GM18511 (cell line): ENCODE data around the gene DPF3.
A peak's percentile ranks its signal among the peaks of the same experiment; 100 is the strongest.

Experiments used
- ATAC-seq: cut with Tn5 transposase; IDR thresholded peaks from one replicate; pipeline ENCODE4 v1.9.1; 2021; ENCODE audit warnings: mild to moderate bottlenecking, moderate library complexity; ENCODE audit not compliant: unreplicated experiment

The DPF3 gene

DNA sequence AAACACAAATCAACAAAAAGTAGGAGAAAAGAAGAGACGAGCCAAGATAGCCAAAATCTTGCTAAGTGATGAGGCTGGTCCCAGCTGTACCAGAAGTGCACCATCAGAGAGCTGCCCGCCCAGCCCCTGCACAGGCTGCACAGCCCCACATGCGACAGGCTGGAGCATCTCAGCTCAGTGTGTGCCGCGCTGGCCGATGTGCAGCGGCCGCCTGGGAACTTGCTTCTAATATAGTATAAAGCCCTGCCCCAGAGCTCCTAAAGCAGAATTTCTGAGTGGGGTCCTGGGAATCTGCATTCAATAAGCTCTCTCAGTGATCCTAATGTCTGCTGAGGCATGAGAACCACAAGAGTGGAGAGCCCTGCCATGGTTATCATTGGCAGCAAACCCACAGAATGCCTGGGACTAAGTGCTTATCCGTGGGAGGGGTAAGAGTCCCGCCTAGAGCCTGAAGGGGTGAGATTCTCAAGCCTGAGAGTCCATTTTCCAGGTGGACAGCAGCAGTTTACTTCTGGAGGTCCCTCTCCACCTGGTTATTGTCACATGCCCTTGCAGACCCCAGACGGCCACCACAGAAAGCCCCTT, 171.6 kb downstream of the DPF3 start:
- no peak for ATAC-seq

DNA sequence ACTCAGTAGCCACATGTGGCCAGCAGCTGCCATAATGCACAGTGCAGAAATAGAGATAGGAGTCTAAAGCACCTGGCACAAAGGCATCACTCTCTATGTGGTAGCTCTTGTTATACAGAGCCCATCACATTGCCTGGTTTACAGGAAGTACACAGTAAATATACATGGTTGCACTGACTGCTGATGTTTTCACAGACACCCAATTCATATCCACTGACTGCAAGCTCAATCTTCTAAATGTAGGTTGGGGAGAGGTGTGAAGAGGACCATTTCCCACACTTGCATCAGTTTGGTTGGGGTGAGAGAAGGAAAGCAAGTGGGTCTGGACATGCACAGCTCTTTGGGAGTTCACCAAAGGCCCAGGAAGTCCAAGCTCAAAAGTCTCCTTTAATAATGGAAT, 172.8 kb downstream of the DPF3 start:
- no peak for ATAC-seq

DNA sequence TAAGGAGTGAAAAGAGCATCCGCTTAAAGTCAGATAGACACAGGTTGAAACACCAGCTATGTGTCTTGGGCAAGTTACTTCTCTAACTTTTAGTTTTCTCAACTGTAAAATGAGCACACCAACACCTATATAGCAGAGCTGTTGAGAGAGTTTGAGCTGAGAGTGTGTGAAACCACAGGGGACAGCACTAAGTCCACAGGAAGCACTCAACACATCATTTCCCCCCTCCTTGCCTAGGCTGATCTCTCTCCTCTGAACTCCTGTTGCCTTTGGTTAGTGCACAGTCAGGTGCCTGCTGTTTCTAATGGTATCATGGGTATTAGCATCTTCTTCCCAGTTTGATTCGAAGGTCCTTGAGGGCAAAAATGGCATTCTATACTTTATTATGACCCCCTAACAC, 176.7 kb downstream of the DPF3 start:
- ATAC-seq: no peak

DNA sequence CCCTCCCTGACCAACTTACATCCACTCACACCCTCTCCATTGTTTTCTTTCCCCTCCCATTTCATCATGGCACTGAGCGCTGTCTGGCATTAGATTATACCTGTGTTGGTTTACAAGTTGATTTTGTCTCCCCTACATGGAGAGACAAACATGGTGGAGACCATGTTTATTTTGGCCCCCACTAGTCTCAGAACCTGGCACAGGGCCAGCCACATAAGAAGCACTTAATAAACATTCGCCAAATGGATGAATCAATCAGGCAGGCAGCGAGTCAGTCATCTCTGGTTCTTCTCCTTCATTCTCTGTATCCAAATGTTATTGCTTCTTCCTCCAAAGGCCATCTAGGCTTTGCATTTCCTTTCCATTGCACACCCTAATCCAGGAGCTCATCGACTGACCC, 177.4 kb downstream of the DPF3 start:
- ATAC-seq: no peak

DNA sequence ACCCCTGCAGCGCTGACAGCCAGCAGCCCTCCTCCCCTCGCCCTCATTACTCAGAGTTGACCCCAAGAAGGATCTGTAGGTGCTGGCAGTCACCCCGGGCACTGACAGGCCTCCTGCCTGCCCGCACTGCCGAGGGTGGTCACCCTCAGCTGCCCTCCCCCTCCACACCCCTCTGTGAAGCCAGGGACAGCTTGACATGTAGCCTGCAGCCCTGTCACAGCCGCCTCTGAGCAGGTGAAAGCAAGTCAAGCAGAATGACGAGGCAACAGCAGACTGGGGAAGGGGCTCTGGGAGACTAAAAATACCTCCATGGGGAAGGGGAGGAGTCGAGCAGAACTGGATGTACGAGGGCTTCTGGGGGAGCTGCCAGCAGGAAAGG, 178.1 kb downstream of the DPF3 start:
- no peak for ATAC-seq

DNA sequence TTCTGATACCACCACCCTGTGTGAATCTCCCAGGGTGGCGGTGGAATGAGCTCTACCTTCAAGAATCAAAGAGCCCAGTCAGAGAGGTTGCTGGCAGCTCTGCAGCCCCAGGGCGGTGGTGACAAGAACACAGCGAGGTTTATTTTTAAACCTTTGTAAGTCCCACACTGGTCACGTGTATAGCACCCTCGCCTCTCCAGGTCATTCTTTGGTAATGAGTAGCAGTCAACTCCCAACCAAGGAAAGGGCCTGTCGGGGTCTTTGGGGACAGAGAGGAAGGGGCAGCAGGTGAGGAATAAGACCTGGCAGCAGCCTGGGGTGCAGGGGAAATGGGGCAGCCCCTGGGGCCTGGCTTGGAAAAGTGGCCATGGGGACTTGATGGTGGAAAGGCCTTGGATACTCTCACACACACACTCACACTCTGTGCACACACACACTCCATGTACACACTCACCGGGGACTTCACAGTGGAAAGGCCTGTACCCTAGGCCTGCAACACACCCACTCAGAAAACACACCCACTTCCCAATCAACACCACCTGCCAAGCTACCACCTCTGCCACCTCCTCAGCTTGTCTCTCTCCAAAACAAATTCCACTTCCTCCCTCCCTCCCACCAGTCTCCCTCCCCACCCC, 178.6 kb downstream of the DPF3 start:
- no peak for ATAC-seq

DNA sequence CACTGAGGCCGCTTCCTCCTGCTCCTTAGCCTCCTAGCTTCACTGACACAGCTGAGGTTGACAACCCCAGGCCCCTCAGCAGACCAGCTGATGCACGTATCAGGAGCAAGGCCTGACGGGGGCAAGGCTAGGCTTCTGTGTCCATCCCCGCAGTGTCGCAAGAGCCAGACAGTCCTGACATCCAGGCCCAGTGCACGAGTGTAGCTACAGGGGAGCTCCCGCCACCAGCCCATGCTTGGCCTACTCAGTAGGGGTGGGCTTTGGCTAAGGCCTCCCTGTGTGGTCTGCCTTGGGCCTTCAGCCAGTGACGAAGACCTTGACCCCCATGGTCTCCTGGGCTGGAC, 179.1 kb downstream of the DPF3 start:
- no peak for ATAC-seq

DNA sequence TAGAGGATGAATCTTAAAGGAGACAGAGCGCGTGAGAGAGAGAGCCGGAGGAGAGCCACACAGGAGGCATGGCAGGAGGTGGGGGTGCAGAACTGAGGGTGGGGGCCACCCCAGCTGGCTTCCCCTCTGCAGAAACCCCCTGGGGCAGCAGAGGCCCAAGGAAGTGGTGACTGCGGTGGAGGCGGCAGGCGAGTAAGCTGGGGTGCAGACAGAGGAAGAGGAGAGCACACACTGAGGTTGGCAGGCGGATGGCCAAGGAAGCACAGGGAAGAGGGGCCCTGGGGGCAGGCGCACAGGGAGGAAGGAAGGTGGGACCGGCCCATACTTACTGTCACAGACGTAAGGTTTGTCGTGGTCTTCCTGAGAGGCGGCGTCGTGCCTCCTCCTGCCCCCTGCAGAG, 179.8 kb downstream of the DPF3 start:
- ATAC-seq: peak; percentile 69

DNA sequence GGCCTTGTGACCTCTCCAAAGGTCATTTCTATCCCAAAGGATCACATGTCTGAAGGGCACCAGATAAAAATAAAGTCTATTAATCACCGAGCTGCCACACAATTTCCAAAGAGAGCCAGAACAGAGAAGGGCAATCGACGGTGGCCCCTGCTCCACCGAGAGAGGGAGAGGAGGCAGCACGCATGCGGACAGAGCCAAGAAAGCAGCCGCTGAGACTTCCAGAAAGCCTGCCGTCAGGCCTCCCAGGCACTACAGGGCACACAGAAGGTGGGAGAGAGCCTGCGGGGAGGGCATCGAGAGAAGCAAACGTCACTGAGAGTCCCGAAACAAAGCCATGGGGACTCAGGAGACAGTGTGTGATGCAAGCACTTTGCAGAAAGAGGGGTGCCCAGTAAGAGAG, 182.0 kb downstream of the DPF3 start:
- no peak for ATAC-seq

DNA sequence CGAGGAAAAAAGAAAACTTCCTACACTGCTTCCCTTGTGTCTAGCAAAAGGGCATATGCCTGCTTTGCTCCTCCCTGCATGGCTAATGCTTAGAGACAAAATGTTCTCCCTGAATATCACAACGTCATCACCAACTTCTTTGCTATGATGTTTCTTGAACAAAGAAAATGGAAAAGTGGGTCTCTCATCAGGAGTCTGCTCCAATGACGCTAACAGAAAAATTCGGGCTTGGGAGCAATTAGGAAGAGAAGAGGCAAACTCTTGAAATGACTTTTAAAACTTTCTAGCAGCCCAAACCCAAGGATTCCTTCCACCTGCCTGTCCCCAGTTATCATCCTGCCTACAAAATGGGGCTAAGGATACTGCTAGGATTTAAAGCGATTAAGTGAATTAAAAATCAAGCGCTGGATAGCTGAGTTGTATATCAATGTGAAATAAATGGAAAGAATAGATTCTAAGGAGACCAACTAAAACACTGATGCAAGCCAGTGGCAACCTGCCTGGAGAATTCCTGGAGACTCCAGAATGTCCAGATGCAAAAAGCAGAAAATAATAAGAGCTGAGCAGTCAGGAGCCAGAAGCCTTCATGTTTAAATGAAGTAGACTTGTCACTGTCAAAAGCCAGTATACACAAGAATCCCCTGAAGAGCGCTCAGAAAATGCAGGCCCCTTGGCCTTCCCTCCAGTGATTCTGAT, 183.8 kb downstream of the DPF3 start:
- no peak for ATAC-seq

DNA sequence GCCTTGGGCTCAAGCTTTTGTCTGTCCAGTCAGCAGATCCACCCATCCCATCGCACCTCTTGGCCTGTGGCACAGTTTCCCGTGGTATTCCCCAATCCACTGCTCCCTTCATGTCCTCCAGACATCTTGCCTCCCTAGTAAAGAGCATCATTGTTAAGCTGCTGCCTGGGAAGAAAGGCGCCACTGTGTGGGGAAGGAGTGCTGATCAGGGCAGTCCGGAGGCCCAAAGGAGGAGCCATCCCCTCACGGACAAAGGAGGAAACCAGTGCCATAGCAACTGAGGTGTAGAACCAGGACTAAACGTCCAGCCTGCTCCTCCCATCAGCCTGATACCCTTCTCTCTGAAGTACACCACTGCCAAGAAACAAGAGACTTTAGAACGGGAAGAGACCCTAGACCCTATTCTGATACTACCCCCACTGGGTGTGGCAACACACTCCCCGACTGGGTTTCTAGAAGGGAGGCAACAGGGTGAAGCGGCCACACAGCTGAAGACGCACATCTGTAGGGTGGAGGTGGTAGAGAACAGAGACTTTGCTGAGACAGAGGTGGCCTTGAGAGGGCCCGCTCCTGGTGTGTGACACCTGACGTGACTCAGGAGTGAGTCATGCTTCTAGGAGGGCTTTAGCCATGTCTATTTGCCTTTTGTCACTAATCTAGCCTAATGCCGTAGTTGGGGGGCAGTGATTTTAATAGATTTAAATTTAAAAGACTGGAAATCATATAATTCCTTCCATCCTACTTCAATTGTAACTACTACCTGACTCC, 185.0 kb downstream of the DPF3 start:
- ATAC-seq: no peak

DNA sequence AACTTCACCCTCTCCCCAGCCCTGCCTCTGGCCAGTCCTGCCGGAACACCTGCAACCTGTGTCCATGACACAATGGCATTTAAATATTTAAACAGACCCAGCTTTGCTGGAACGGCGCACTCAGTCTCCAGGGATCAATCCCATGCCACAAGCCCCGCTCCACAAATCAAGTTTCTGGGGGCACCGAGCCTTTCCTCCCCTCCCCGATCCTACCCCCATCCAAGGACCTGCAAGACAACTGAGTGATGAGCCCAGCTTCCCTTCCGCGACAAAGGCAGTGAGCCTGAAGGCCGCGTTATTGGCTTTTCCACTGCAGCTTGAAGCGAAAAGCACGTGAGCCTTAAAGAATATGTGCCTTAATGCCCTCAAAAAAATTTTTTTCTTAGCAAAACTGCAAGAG, 185.7 kb downstream of the DPF3 start:
- ATAC-seq: no peak

DNA sequence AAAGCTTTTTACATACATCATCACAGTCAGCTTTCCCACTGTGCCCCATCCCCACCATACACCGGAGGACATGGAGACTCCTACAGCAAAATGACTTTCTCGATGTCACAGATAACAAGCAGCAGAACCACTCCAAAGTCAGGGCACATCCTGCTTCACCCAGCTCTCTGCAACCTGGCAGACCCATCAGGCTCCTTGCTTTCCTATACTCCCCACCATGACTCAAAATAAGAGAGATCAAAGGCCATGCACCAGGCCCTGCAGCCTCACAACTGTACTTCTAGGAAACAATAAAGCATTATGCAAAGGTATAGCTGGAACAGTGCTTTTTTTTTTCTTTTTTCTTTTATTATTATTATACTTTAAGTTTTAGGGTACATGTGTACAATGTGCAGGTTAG, 187.4 kb downstream of the DPF3 start:
- ATAC-seq: no peak

DNA sequence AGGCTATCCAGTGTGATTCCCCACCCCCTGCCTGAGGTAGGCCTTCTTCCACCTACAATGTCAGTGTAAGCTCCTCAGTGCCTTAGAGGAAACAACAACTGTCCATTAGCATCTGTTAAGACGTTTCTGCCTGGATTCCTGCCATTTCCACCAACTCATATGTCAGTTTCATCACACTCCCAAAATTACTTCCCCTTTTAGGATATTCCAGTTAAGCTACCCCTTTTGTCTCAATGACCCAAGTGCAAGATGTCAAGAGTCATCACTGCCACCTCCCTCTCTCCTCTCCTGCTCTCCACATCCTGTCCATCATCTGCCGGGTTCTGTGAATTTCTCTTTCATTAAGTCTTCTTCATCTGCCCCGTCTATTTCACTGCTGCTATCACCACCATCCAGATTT, 189.4 kb downstream of the DPF3 start:
- no peak for ATAC-seq

DNA sequence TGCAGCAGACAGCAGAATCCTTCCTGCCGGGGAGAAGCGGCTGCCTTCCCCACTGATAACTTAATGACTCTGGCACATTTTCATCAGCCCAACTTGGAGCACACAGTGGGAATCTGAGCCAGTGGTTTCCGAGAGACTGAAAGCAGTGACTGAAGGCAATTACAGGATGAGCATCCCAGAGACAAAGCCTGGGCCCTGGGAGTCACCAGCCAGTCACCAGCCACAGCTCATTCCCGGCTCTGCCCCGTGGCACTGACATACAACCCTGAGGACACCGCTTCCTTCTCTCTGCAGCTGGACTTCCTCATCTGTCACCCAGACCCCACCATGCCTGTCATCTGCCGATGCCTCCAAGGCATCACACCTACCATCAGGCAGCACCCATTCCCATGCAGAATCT, 192.3 kb downstream of the DPF3 start:
- ATAC-seq: no peak

DNA sequence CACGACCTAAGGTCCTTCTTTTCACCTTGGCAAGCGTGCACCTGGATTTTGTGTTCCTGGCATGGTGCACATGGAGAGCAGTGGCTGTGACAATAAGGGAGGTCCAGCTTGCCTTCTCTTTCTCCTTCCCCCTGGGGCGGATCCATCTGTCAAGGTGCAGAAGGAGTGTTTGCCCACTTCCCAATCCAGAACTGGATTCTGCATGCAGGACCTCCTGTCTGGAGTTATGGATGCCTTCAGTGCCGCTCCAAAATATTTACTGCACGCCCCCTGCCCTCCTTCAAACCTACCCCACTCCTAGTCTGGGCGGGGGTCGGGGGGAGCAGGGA, 192.7 kb downstream of the DPF3 start:
- ATAC-seq: no peak

DNA sequence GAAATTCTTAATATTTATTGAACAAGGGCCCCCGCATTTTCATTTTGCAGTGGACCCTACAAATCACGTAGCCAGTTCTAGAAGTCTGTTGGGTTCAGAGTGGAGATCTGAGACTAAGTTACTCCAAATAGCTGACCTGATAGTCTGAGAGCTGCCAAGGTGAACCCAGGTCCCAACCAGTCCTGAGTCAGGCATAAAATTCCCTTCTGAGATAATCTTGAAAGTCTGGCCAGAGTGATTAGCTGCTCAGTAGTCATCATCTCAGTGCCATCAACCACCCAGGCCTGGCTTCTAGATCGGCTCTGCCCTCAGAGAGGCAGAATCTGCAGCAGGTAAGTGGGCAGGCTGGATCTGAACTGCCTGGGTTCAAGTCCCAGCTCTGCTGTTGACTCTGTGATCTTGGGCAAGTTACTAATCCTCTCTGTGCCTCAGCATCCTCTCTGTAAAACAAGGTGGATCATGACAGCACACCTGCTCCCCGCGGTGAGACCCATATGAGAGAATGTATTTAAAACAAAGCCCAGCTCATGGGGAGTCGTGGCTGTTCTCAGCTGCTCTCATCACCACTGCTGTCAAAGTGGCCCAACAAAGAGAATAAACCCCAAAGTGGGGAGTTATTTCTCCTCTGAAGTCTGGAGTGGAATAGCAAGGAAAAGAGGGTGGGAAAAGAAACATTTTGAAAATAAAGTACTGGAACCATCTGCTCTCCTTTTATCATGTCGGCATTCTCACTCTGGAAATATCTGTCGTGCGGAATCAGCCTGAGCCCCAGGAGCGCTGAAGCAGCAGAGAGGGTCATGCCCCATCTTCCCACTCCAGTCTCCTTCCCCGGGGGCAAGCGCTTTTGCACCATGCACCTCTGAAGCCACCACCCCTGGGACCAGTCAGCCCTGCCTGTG, 193.3 kb downstream of the DPF3 start:
- no peak for ATAC-seq

DNA sequence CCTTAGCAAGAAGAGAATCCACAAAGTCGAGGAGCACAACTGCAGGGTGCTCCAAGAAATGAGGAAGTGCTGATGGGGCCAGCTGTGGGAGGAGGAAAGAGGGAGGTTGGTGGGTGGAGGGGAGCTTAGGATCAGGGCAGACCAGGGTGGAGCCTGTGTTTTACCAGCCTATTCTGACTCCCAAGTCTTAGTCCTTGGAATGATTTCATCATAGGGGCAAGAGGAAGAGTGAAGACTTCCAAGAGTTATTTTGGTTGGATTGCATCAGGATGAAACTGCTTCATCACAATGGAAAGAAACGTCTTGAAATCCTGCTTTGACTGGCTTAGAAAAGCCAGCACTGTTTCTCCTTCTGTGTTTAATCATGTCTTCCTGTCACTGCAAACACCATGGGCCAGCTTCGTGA, 194.0 kb downstream of the DPF3 start:
- no peak for ATAC-seq

DNA sequence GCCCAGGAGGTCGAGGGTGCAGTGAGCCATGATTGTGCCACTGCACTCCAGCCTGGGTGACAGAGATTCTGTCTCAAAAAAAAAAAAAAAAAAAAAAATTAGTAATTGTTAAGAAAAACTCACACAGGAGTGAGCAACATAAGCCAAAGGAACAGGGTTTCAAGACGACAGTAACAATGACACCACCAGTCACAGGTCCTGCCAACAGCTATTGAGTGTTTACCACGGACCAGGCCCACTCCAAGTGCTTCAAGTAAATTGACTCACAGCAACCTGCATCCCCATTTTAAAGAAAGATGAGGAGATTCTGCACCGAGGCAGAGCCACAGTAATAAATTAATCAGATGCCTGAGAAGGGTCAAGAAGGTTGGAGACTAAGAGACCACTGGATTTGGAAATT, 194.5 kb downstream of the DPF3 start:
- no peak for ATAC-seq

DNA sequence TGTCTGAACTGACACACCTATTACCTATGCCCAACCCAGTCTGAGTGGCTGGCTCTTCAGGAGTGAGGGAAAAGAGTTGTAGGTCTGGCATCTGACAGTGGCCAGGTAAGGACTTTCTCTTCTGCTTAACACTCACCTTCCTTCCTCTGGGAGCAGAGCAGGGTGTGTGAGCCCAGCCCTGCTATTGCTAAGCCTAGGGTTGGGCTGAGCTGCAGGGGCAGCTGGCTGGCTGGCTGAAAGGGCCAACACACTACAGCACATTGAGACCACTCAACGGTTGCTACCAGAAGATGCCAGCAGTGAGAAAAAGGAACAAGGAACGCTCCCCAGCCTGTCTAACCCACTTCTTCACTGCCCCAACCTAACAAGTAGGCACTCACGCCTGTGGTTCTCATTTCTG, 201.2 kb downstream of the DPF3 start:
- ATAC-seq: no peak

DNA sequence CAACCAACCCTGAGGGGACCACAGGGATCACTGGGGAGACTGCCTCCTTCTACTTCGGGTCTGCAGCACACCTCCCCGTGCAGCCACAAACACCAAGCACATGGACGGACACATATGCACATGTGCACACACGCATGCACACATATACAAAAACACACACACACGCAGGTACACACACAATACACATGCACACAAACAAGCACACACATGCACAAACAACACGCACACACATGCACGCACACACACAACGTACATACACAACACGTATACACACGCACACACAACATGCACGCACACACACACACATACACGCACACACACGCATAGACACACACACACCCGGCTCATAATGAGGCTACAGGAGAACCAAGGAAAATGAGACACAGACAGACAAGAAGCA, 203.6 kb downstream of the DPF3 start:
- ATAC-seq: no peak
